Fibroblast of mammary gland (primary cell): ENCODE measurements around the gene CFAP161.

Source experiments
- DNase-seq: peaks from one replicate; pipeline ENCODE4 v3.0.0-alpha.2; 2010; ENCODE audit warnings: low read depth
- H3K4me3 ChIP-seq: 2 replicates; pipeline ENCODE4 v1.5.1; 2011; ENCODE audit warnings: low read depth, mild to moderate bottlenecking, low read length, moderate library complexity; ENCODE audit not compliant: control insufficient read depth
- TF ChIP-seq, protein P1 (sequence below): conservative IDR thresholded peaks from 2 replicates; pipeline ENCODE4 v1.5.1; 2011; ENCODE audit warnings: low read depth, low read length, inconsistent platforms; ENCODE audit not compliant: control insufficient read depth, insufficient read depth

The CFAP161 gene

DNA sequence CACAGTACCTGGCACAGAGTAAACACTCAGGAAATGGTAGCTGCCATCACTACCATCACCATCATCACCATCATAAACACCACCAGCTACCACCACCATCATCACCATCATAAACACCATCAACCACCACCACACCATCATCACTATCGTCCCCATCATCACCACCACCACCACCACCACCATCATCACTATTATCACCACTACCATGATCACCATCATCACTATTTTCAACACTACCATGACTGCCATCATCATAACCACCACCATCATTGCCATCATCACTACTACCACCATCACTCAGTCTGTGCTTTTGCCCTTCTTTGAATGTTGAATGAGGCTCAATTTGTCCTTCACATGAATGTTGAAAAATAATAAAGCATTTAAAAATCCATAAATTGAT, 41.4 kb downstream of the CFAP161 start:
- no peak overlapping the region for H3K4me3 ChIP-seq
- DNase-seq, result no peak
- TF ChIP-seq, protein P1, sequence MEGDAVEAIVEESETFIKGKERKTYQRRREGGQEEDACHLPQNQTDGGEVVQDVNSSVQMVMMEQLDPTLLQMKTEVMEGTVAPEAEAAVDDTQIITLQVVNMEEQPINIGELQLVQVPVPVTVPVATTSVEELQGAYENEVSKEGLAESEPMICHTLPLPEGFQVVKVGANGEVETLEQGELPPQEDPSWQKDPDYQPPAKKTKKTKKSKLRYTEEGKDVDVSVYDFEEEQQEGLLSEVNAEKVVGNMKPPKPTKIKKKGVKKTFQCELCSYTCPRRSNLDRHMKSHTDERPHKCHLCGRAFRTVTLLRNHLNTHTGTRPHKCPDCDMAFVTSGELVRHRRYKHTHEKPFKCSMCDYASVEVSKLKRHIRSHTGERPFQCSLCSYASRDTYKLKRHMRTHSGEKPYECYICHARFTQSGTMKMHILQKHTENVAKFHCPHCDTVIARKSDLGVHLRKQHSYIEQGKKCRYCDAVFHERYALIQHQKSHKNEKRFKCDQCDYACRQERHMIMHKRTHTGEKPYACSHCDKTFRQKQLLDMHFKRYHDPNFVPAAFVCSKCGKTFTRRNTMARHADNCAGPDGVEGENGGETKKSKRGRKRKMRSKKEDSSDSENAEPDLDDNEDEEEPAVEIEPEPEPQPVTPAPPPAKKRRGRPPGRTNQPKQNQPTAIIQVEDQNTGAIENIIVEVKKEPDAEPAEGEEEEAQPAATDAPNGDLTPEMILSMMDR, result no peak

DNA sequence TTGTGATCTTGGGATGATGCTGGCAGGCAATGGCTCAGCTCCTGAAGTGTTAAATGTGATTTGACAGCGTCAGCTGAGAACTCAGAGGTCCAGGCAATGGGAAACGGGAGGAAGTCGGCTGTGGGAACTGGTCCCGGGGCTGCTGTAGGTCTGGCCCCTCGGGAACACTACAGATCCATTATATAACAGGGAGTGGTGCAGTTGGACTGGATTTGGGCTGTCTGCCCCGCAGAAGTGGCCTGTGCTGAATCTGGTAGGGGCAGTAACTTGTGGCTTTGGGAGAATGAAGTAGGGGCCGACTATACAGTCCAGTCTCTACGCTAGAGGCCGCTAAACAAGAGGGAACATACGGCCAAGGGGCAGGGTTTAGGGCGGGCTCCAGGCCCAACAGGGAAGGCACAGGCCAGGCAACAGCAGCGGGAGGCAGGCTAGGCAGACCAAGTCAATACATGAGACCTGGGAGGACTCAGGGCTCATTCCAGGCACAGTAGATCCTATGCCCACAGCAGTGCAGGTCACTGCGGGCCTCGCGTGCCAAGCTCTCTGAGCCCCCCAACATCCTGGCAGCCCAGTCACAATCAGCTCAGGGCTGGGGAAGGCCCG, 42.3 kb downstream of the CFAP161 start:
- TF ChIP-seq, protein P1, result peak; percentile 24
- H3K4me3 ChIP-seq, result no peak overlapping the region
- DNase-seq, result no peak

DNA sequence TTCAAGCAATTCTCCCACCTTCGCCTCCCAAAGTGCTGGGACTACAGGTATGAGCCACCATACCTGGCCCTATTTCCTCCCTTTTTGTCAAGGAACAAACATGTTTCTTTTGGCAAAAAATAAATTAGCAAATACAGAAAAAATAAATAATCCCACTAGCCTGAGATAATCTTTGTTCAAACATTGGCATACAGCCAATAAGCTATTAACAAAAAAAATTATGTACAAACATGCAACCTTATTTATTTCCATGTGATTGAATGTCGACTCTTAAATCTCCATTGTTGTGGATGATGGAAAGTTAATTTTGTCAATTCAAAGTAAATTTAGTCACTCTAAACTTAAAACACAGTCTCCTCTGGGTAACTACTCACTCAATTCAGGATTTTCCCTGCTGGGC, 44.3 kb downstream of the CFAP161 start:
- TF ChIP-seq, protein P1, result no peak
- DNase-seq, result no peak
- H3K4me3 ChIP-seq, result no peak overlapping the region

DNA sequence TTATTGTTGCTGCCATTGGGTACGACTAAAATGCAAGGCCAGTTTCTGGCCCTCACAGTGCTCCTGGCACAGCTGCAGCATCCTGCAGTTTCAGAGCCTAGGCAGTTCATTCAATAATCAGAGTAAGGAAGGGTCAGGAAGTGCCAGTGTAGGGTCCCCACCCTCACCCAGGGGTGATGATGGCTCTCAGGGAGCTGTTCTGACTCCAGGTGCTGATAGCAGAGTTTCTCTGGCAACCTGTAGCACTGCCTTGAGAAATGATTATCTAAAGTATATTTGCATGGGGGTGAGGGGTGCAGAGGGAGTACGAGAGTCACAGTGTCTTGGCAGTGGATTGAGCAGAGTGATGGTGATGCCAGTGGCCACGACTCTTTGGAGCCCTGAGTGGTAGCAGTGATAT, 47.1 kb downstream of the CFAP161 start:
- no peak for DNase-seq
- TF ChIP-seq, protein P1, result no peak

DNA sequence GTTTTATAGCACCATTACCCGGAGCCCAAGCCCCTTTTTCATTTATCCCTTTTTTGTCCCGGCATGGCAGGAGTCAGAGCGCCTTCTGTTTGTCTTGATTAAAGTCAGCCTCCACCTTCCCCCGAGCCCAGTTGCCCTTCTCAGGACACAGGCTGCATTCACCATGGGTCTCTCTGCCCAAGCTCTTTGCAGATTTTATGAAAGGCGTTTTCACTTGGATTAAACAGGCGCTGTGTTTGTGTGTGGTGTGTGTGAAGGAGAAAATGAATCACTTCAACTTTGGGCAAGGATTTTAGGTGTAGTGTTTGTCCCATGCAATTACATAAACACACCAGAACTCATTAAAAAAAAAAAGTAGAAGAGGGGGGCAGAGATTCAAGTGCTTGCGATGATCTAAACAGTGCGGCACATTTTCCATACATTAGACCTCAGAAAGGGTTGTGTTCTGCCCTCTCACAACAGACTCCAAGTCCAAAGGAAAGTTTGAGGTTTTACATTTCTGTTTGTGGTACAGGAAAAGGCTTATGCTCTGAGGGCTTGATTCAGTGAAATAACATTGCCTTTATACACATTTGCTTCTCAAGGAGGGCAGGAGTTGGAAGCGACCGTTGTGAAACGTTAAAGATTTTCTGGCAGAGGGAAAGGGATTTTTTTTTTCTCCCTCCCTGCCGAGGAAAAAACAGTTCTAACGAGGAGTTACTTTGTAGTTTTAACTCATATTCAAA, 48.1 kb downstream of the CFAP161 start:
- peak overlapping the region; percentile 44 for H3K4me3 ChIP-seq
- TF ChIP-seq, protein P1, result no peak
- DNase-seq, result peak; percentile 55

More for the DNA sequence above, 47.1 kb downstream of the CFAP161 start:
- H3K4me3 ChIP-seq, result no peak overlapping the region

DNA sequence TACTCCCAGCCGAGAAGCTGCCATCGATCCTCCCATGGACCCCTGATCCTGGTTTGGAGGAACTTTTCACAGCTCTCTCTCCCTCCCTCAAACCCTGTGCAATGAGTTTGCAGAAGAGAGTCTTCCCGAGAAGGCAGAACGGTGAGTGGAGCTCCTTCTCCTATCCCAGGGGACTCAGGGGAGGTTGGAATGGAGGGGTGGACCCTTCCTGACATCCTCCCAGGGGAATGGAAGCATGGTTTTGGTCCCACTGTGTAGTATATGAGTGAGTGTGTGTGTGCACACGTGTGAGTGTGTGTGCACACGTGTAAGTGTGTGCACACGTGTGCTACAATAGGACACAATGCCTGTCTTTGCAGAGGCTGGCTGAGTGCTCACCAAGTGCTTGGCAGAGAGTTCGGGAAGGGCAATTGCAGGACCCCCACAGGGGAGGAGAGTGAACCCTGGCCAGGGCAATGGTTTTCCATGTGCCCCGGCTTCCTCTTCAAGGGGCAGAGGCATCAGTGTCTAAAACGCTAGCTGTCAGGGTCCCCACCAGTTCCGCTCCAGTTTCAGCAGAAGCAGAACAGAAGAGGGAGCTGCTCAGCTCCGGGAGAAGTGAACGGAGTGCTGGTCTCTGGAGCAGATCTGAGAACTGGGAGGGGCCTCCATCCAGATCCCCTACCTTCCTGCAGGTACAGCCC, 48.8 kb downstream of the CFAP161 start:
- DNase-seq, result no peak
- TF ChIP-seq, protein P1, result peak; percentile 42
- H3K4me3 ChIP-seq, result peak overlapping the region; percentile 44
